Dendritic cell treated with granulocyte-macrophage colony-stimulating factor and Interleukin-4, amounts not matched to agents 40 ng/mL and 50 ng/mL, for 4 days (primary cell): ENCODE data around the gene CD52.
A peak's percentile ranks its signal among the peaks of the same experiment; 100 is the strongest.
"Not testable (repeated sequence)": the region's sequence is repeated elsewhere in the genome, so short reads cannot be mapped to it uniquely, and the experiment has no call there.

Source experiments
- H3K27ac Mint-ChIP-seq: one replicate; pipeline ENCODE4 v1.8.0; 2022; ENCODE audit warnings: mild to moderate bottlenecking, mixed read lengths
- H3K27me3 Mint-ChIP-seq: one replicate; pipeline ENCODE4 v1.8.0; 2022; ENCODE audit warnings: mild to moderate bottlenecking, mixed read lengths
- H3K36me3 Mint-ChIP-seq: one replicate; pipeline ENCODE4 v1.8.0; 2022; ENCODE audit warnings: low read depth, mixed read lengths
- H3K4me1 Mint-ChIP-seq: one replicate; pipeline ENCODE4 v1.8.0; 2022; ENCODE audit warnings: low read depth, mixed read lengths
- H3K4me3 Mint-ChIP-seq: one replicate; pipeline ENCODE4 v1.8.0; 2022; ENCODE audit warnings: mild to moderate bottlenecking, moderate library complexity, mixed read lengths
- H3K9me3 Mint-ChIP-seq: one replicate; pipeline ENCODE4 v1.8.0; 2022; ENCODE audit warnings: mixed read lengths
- intact Hi-C: fragments of 100-400 bp; cut with micrococcal nuclease; formaldehyde crosslinking; loops from one replicate; pipeline ENCODE4 v1.15.0; 2022

CD52 gene

DNA sequence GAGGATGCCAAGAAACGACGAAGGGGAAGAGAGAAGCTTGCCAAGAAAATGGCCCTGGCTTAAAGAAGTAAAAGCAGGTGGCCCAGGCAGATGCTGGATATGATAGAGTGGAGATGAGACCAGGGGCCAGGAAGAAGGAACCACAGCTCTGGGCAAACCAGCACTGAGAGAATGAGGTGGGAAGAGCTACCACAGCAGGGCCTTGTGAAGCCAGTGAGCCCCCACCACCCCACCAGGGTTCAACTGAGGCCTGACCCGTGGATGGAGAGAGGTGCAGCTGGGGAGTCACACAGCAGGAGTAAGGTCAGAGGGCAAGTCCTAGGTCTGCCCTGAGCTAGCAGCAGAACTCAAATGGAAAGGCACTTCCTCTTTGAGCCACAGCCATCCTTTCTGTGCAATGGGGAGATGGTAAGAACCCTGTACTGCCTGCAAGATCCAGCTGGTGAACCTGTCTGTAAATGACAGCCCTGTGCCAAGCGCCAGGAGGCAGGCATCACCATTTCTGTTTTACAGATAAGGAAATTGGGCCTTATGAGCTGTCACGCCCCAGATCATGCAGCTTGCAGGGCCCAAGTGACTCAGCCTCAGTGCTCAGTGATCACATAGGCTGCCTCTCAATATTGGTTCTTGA, 29.3 kb upstream of the CD52 start:
- Mint-ChIP-seq H3K27ac (peak overlapping the region; percentile 94), H3K9me3 (no peaks in the 10 kb centered on the region), H3K4me3 (peak overlapping the region; percentile 18), H3K27me3 (no peaks in the 10 kb centered on the region), H3K36me3 (peaks cover 43% of the 10 kb centered on the region), H3K4me1 (peaks cover 98% of the 10 kb centered on the region)
- intact Hi-C loops: loop anchor here (2.0 kb wide), 1 partner anchor 30 kb away; no protein-coding TSS in a partner anchor

DNA sequence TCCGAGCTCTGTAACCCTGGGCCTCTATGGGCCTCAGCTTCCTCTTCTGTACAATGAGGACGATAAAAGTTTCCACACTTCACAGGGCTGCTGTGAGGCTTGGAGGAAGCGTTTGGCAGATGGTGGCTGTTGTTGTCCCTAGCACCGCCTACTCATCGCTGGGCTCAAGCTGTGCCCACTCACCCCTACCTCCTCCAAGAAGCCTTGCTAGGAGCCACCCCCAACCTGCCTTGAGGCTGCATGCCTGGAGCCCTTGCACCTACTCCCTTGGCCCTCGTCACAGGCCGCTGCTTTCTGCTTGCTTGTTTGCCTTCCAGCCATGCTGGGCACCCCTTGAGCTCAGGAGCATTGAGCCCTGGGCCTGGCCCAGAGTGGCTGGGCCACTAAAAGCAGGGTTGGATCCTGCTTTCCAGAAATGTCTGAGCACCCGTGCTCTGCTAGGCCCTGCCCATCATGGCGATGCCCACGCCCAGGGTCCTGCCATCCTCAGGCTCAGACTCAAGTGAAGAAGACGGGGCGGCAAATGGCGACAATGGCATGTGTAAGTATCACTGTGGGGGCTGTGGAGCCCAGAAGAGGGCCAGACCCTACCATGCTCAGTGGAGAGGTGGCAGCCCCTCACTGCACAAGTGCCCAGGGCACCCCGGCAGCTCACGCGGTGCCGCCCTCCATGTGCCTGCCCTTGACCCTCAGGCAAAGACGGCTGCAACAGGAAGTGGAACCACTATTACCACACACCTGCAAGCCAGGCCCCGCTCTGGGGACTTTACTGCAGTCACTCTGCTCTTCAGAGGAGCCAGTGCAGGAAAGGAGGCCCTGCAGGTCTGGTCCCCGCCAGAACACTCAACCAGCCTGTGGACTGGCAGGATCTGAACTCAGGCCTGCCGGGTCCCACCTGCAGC, 28.3 kb upstream of the CD52 start:
- intact Hi-C loops: loop anchor here (2.0 kb wide), 1 partner anchor 29 kb away; no protein-coding TSS in a partner anchor
- Mint-ChIP-seq H3K36me3 (peaks cover 40% of the 10 kb centered on the region), H3K4me3 (no peak overlapping the region), H3K4me1 (peaks cover 88% of the 10 kb centered on the region), H3K27me3 (no peaks in the 10 kb centered on the region), H3K9me3 (no peaks in the 10 kb centered on the region), H3K27ac (peak overlapping the region; percentile 94)

DNA sequence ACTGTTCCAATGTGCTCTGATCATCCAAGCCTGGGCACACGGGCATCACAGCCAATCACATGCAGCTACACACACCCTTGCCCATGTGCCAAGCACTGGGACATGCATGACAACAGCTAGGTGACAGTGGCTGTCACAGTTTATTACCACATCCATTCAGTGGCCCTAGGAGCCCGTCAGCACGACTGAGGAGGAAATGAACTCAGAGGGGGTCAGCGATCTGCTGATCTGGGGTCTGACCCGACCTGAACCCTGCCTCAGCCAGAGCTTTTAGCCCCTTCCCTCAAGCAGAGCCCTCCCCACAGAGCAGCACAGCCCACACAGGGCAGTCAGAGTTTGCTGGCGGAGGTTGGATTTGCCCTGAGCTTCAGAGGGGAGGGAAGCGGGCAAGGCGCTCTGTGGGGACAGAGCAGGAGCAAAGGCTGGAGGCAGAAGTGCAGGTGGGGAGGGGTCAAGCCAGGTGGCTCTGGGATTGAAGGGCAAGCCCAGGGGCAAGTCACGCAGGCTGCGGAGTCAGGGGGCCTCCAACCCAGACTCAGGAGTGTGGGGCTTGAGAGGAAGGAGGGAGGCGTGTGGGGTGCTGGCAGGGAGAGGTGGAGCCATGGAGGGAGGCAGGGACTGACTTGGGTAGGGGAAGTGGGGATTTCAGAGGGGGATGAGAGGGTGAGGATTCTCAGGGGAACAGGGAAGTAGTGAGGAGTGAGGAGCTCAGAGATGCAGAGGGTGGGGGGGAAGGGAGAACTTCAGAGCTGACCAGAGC, 27.5 kb upstream of the CD52 start:
- H3K27ac Mint-ChIP-seq: peak overlapping the region; percentile 94
- H3K27me3 Mint-ChIP-seq: no peaks in the 10 kb centered on the region
- peak overlapping the region; percentile 51 for H3K4me3 Mint-ChIP-seq
- peaks cover 39% of the 10 kb centered on the region for H3K36me3 Mint-ChIP-seq
- H3K4me1 Mint-ChIP-seq: peaks cover 79% of the 10 kb centered on the region
- H3K9me3 Mint-ChIP-seq: no peaks in the 10 kb centered on the region
- intact Hi-C loops: no loop called here

DNA sequence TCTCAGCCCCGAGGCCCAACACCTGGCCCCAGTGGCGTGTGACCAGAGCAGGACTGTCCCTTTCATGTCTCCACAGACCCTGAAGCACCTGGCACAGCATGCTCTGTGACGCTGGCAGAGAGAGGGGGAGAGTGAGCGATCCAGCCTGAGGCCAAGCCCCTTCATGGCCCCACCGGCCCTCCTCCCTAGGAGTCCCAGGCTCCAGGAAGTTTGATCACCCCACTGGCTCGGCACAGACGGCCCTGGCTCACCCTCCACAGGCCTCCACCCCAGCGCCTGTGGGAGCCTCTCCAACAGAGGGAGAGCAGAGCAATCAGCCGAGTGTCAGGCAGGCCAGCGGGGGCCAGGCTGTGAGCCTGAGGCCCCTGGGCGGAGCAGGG, 26.9 kb upstream of the CD52 start:
- Mint-ChIP-seq H3K27ac (peak overlapping the region; percentile 94), H3K4me3 (no peak overlapping the region), H3K4me1 (peaks cover 73% of the 10 kb centered on the region), H3K27me3 (no peaks in the 10 kb centered on the region), H3K36me3 (peaks cover 41% of the 10 kb centered on the region), H3K9me3 (no peaks in the 10 kb centered on the region)
- intact Hi-C loops: no loop called here

DNA sequence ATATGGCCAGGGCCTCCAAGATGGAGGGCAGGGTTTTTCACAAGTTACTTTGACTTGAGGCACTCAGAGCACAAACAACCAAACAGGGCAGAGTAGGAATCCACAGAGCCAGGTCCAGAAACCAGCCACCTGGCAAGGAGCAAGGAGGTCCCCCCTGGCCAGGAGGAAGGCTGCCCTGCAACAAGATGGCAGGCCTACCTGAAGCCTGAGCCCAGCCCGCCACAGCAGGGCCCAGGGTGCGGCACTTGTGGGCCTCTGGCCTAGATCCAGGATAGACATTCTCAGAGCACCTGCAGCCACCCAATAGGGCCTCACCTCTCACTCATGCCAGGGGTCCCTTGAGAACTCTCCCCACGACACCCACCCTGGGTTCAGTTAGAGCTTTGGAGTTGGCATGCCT, 26.3 kb upstream of the CD52 start:
- peaks cover 73% of the 10 kb centered on the region for H3K4me1 Mint-ChIP-seq
- peak overlapping the region; percentile 94 for H3K27ac Mint-ChIP-seq
- intact Hi-C loops: no loop called here
- H3K36me3 Mint-ChIP-seq: peaks cover 46% of the 10 kb centered on the region
- no peaks in the 10 kb centered on the region for H3K27me3 Mint-ChIP-seq
- H3K4me3 Mint-ChIP-seq: no peak overlapping the region
- H3K9me3 Mint-ChIP-seq: no peaks in the 10 kb centered on the region

DNA sequence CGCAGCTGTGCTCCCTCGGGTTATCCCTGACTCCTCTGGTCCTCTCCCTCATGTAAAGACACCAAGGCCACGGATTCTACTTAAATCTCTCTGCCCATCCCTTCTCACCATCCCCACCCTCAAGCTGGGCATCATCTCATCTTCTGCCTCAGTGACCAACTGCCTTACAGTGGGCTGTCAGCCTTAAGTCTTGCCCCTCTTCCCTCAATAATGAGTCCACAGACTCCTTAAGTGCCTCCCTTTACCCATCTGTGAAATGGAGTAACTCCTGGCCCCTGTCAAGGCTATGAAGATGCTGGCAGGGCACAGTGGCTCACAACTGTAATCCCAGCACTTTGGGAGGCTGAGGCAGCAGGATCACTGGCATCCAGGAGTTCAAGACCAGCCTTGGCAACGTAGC, 25.8 kb upstream of the CD52 start:
- Mint-ChIP-seq H3K4me3 (no peak overlapping the region), H3K4me1 (peaks cover 70% of the 10 kb centered on the region), H3K27me3 (no peaks in the 10 kb centered on the region), H3K36me3 (peaks cover 51% of the 10 kb centered on the region), H3K27ac (peak overlapping the region; percentile 94), H3K9me3 (no peaks in the 10 kb centered on the region)
- intact Hi-C loops: no loop called here

DNA sequence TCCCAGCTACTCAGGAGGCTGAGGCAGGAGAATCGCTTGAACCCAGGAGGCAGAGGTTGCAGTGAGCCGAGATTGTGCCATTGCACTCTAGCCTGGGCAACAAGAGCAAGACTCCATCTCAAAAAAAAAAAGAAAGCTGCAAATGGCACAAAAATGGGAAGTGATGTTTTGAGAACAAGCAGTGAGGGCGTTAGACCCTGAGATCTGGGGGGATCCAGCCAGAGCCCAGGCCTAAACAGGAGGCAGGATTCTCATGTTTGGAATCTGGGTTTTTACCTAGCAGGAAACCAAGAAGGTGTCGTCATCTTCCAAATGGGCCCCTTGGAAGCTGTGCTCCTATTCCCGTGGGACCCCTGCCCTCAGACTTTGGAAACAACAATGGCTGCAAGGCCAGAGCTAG, 25.0 kb upstream of the CD52 start:
- H3K4me1 Mint-ChIP-seq: peaks cover 62% of the 10 kb centered on the region
- peak overlapping the region; percentile 94 for H3K27ac Mint-ChIP-seq
- H3K4me3 Mint-ChIP-seq, H3K9me3 Mint-ChIP-seq, intact Hi-C loops, H3K27me3 Mint-ChIP-seq: not testable (repeated sequence)
- peaks cover 59% of the 10 kb centered on the region for H3K36me3 Mint-ChIP-seq

DNA sequence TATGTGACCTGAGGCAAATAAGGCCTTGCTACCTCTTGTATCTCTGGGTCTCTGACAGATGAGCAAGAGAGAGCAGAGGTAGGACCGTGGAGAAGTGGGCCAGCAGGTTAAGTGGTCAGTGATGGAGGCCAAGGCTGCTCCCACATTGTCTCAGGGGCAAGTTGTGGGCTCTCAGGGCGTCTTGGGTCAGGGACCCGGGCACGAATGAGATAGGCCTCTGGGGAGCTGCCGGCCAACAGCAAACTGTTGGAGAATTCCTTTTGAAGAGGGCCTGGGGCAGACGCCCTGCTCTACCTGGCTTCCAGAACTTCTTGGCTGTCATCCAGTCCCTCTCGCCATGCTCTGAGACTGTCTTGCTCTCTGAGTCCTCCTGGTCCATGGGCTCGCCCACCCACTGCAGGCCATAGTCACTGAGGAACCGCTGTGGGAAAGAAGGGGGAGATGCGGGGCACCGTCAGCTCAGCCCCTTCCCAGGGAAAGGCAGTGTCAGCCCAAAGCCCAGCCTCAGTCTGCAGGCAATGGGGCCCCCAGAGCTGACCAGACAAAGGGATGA, 23.8 kb upstream of the CD52 start:
- Mint-ChIP-seq H3K4me3 (no peak overlapping the region), H3K27ac (no peak overlapping the region), H3K9me3 (no peaks in the 10 kb centered on the region), H3K4me1 (peaks cover 49% of the 10 kb centered on the region), H3K27me3 (no peaks in the 10 kb centered on the region), H3K36me3 (peaks cover 65% of the 10 kb centered on the region)
- intact Hi-C loops: no loop called here

DNA sequence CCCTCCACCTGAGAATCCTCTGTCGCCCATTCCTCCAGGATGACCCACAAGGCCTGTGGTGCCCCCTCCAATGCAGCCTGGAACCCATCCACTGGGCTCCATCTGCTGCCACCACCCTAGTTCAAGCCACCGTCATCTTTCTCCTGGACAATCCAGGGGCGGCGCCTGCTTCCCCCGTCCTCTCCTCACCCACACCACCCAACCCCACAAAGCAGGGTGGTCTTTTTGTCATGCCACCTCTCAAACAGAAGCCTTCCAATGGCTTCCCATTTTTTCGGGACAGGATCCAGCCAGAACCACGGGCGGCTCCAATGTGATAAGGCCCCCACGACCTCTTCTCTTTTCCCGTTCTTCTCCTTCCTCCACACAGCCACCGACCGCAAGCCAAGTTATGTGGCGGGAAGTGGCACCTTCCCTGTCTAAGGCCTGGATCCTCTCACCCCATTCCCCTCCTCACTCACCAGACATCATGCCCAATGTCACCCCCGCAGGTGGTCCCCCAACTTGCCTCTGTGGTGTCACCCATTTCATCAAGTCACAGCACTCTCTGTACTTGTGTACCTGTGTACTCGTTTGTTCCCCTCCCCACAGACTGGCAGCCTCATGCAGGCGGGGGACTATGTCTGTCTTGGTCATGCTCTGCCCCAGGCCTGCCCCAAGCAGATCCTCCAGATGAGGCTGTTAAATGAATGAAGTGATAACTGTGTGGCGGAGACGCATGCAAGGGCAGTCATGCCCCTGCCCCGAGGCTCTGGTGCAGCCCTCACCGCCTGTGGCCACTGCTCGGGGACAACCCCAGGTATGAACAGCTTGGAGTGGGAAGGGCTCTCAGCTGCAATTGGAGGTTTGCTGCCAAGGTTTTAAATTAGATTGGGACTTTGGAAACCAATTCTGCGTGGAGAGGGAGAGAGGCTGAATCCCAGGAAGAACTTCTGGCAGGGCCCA, 22.3 kb upstream of the CD52 start:
- peaks cover 46% of the 10 kb centered on the region for H3K4me1 Mint-ChIP-seq
- H3K36me3 Mint-ChIP-seq: peaks cover 79% of the 10 kb centered on the region
- intact Hi-C loops: no loop called here
- H3K9me3 Mint-ChIP-seq: no peaks in the 10 kb centered on the region
- peak overlapping the region; percentile 12 for H3K27ac Mint-ChIP-seq
- no peak overlapping the region for H3K4me3 Mint-ChIP-seq
- H3K27me3 Mint-ChIP-seq: no peaks in the 10 kb centered on the region

DNA sequence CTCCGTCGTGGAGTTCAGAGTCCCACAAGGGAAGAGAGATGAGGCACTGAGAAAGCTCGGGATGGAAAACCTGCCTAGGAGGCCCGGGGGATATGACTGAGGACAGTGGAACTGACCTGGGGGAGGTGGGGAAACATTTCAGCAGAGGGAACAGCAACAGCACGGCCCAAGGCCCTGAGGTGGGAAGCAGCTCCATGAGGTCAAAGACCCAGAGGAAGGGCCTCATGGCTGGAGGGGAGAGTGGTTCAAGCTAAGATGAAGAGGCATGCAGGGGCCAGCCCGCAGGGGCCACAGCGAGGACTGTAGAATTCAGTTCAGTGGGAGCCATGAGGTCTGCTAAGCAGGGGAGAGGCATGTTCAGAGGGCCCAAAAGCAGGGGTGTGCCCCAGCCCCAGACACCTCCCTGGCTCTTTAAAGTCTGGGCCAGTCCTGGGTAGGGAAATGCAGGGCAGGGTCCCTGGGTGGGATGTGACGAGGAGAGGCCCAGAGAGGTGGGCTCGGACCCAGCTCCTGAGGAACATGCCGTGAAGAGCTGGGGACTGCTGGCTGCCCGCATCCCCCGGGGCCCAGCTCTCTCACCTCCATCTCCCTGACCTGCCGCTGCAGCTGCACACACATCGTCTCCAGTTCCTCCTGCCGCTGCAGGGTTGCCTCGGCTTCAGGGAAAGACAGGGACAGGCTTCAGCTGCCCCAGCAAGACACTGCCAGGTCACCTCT, 21.3 kb upstream of the CD52 start:
- no peaks in the 10 kb centered on the region for H3K9me3 Mint-ChIP-seq
- peak overlapping the region; percentile 12 for H3K27ac Mint-ChIP-seq
- H3K4me1 Mint-ChIP-seq: peaks cover 46% of the 10 kb centered on the region

DNA sequence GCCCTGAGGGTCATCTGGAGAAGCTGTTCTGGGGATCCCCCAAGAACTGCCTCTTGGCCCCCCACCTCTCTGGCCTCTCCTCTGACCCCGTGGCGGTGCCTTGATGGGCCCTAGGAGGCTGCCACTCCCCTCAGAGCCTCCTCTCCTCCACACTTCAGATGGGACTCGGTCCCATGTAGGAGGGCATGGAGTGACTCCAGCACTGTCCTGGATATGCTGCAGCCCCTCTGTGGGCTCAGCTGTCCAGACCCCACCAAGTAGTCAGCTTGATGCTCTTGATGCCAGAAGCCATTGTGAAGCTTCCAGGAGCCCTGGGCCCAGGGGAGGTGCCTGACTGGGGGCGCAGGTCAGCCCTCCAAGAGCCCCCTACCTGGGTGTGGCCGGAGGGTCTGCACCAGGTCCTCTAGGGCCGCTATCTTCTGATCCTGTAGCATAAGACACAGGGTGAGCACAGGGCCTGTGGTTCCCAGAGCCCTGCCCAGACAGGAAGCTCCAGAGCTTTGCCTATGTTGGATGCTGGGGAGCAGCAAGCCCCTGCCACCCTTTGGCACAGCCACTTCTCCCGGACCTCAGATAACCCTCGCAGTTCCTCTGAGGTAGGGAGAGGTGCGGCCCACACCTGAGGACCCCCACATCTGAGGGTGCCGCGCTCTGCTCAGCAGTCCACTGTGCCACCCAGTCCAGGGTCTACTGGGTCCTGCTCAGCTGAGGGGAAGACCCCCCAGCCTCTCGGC, 20.5 kb upstream of the CD52 start:
- no peak overlapping the region for H3K4me3 Mint-ChIP-seq
- intact Hi-C loops: no loop called here
- H3K27ac Mint-ChIP-seq: no peak overlapping the region
- H3K4me1 Mint-ChIP-seq: peaks cover 43% of the 10 kb centered on the region
- no peaks in the 10 kb centered on the region for H3K27me3 Mint-ChIP-seq
- no peaks in the 10 kb centered on the region for H3K9me3 Mint-ChIP-seq
- peaks cover 80% of the 10 kb centered on the region for H3K36me3 Mint-ChIP-seq

More for the DNA sequence above, 21.3 kb upstream of the CD52 start:
- H3K4me3 Mint-ChIP-seq: no peak overlapping the region
- no peaks in the 10 kb centered on the region for H3K27me3 Mint-ChIP-seq
- H3K36me3 Mint-ChIP-seq: peaks cover 82% of the 10 kb centered on the region
- intact Hi-C loops: no loop called here

DNA sequence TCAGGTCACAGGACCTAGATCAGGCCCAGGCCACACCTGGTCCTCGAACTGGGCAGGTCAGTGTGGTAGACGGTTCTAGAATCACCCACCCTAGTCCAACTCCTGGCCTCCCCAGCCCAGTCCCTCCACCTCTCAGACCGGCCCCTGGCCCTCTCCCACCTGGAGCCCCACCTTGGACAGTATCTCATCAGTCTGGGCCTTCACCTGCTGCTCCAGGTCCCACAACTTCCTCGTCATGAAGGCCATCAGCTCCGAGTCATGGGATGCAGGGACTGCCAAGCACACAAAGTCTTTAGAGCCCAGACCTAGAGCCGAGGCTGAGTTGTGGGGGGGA, 20.0 kb upstream of the CD52 start:
- no peaks in the 10 kb centered on the region for H3K27me3 Mint-ChIP-seq
- peaks cover 43% of the 10 kb centered on the region for H3K4me1 Mint-ChIP-seq
- no peak overlapping the region for H3K27ac Mint-ChIP-seq
- no peak overlapping the region for H3K4me3 Mint-ChIP-seq
- H3K36me3 Mint-ChIP-seq: peaks cover 78% of the 10 kb centered on the region
- H3K9me3 Mint-ChIP-seq: no peaks in the 10 kb centered on the region
- intact Hi-C loops: no loop called here
